Heart left ventricle (tissue), 13 donors: ENCODE data around the gene SCYL1.
A peak's percentile ranks its signal among the peaks of the same experiment; 100 is the strongest.

Experiments used
- POLR2A ChIP-seq, 2 donors: fragments of 450-650 bp; IDR thresholded peaks; one replicate each; pipeline ENCODE4 v1.6.1; 2017; ENCODE audit warnings: antibody characterized with exemption in 2 of 2, mild to moderate bottlenecking in 2 of 2, moderate library complexity in 2 of 2
- TF ChIP-seq, protein P1 (sequence below), 12 donors: fragments of 200-600 bp; sonication (generic) in 4 of 12; IDR thresholded peaks; one replicate each; pipeline versions ENCODE4 v1.5.0 to v1.8.0; 2018 to 2022; ENCODE audit warnings: antibody characterized with exemption in 12 of 12, mild to moderate bottlenecking in 5 of 12
- donor health status: ischemic (EF 13 %, LVEDD 7.1; RV severe dilation, severe dysfunction).
- donor health status: DM: no; HTN: yes; CAD: no.
- donor health status: DM: no; HTN: no; CAD: no.
- donor health status: ischemic (EF 25% LVEDD 6.9; RV normal size, moderate dysfunction).
- donor health status: ischemic (EF 25% LVEDD 5.7; RV mildly dilated, moderate dysfunction).
- donor health status: ischemic (EF 35%, LVEDD 5.7; RV mildly dilated, moderate dysfunction).
- donor health status: nonischemic (EF 11% LVEDD 7.7; RV severe dilation, severe dysfunction).
- donor health status: DM: yes; HTN: yes; CAD: no.
- donor health status: PGD.
- donor health status: ischemic (EF 29% LVEDD 5.4; RV normal size, mild dysfunction).
- donor health status: nonischemic (EF 23%, LVEDD 6.1; RV moderate dilation, normal function).

DNA sequence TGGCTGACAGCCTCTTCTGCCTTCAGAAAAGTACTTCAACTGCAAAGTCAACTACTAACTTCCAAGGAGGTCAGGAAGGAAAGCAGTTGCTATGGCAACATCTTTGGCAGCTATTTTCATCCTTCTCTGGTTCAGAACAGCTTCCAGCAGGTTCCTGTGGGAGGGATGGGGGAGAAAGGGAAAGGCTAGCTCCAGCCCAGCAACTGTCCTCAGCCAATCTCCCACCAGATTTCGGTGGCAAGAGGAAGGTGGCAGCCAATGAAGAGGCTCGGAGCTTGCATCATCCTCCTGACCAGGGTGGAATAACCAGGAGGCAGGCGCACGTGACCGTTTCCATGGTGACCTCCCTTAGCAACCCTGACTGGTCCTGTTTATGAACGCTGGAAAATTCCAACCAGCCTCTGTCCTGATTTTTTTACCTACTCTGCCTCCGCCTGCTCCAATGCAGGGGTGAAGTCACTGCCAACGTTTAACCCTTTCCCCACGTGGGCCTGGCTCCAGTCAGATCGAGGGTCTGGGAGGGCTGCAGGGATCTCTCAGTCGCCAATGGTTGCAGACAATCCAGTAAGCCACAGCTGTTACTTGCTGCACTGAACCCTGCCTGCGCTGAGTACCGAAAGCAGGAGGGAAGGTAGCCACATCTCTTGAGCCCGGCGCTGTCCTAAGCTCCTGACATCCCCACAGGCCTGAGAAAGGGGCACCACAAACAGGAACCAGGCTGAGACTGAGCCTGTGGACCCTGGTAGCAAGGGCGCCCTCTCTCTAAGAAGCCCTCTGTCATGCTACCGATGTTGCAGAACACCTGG lies 37.2 kb upstream of the SCYL1 start:
- peak in 1 of 2 donors; percentile 57 for TF ChIP-seq POLR2A (IDR thresholded peaks at IDR 0.05)
- TF ChIP-seq, protein P1, sequence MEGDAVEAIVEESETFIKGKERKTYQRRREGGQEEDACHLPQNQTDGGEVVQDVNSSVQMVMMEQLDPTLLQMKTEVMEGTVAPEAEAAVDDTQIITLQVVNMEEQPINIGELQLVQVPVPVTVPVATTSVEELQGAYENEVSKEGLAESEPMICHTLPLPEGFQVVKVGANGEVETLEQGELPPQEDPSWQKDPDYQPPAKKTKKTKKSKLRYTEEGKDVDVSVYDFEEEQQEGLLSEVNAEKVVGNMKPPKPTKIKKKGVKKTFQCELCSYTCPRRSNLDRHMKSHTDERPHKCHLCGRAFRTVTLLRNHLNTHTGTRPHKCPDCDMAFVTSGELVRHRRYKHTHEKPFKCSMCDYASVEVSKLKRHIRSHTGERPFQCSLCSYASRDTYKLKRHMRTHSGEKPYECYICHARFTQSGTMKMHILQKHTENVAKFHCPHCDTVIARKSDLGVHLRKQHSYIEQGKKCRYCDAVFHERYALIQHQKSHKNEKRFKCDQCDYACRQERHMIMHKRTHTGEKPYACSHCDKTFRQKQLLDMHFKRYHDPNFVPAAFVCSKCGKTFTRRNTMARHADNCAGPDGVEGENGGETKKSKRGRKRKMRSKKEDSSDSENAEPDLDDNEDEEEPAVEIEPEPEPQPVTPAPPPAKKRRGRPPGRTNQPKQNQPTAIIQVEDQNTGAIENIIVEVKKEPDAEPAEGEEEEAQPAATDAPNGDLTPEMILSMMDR (IDR thresholded peaks at IDR 0.05), result peak in 1 of 12 donors; percentile 12
